GM18867 (cell line): ENCODE results near the gene TMEM8B.

Experiments used
- ATAC-seq: cut with Tn5 transposase; IDR thresholded peaks from one replicate; pipeline ENCODE4 v1.9.1; 2021; ENCODE audit warnings: mild to moderate bottlenecking, moderate library complexity; ENCODE audit not compliant: unreplicated experiment

Gene TMEM8B

DNA sequence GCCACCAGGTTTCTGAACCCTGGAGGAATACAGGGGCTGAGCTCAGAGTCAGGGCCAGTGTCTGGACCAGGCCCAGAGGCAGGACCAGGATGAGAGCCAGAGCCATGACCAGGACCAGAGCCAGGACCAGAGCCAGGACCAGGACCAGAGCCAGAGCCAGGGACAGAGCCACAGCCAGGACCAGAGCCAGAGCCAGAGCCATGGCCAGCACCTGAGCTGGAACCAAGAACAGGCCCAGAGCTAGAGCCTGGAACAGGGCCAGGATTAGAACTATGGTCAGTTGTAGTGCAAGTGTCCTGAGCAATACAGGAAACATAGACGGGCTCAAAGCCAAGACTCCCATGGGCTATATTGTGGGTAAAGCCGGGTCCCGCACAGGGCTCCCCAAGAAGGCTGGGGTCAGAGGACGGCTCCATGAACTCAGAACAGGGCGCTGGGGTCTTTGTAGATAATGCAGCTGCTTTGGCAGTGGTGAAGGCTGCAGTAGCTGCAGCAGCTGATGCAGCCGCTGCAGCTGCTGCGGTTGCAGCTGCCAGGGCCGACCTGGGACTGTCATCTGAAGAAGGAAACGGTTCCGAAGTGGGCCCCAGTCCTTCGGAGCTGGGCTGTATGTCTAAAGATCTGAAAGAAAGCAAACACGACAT is 17.5 kb upstream of the TMEM8B start:
- ATAC-seq, result no peak

- ATAC-seq, result peak; percentile 59
Observed at GRCh38 chr9:35812025-35812602, 16.9 kb upstream of the TMEM8B start, which contains the start of gene SPAG8. SPAG8 (minus strand) TSS chr9:35812262; CDS start chr9:35812147, 115 bp downstream.

GRCh38 chr9:35813434-35814105 is 15.5 kb upstream of the TMEM8B start:
- no peak for ATAC-seq

- peak; percentile 24 for ATAC-seq
Observed at GRCh38 chr9:35814106-35814840, 14.8 kb upstream of the TMEM8B start.

DNA sequence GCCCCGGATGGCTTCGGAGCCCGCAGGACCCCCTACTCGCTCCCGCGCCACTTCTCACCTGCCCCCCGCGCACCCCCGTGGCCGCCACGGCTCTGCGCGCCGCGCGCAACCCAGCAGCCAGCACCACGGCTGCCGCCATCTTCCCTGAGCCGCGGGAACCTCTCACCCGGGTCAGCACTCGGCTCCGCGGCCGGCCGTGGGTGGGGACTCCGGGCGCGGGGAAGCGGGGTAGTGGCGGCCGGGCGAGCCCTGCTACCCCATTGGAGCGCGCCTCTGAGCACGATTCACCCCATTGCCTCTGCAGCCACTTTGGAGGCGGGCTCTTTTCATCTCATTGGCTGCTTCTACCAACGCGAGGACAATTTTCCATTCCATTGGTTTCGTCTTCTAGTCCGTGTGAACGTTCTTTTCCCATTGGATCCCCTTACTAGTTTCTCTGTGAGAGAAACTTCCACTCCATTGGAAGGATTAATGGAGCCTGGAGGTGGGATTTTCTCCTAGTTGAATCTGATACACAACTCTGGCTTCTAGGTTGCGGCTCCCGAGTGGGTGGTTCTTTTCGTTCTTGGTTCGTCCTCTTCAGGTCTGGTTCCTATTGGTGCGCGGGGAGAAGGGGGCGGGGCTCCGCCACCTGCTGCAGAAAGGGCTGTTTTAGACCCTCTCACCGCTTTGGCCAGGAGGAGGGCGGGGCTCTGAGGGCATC is 14.0 kb upstream of the TMEM8B start, which contains the start of gene HINT2:
TSS of gene HINT2 (minus strand) at position 202 of the 703 bp plus-strand sequence. CDS start at position 139, 63 bp downstream.
- ATAC-seq, result peak; percentile 73

GRCh38 chr9:35816708-35817107 is 12.3 kb upstream of the TMEM8B start:
- ATAC-seq, result no peak

DNA sequence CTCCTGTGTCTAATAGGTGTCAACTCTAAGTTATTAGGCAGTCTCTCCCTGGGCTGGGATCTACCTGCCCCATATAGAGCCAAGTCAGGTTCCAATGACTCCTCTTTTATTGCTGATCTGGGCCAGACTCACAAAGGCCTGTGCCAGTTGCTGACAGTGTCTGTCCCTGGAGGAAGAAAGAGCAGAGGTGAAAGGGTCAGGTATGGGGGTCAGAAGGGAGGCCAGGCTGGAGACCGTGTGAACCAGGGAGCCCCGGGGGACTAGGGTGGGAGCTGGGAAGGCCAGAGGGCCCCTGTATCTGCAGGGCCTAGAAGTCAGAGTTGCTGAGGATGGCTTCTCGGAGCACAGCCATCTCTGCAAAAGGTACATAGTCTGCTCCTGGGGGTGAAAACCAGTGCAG is 10.7 kb upstream of the TMEM8B start:
- no peak for ATAC-seq

GRCh38 chr9:35820076-35820475 is 9.0 kb upstream of the TMEM8B start:
- ATAC-seq, result no peak

GRCh38 chr9:35822926-35823325 is 6.1 kb upstream of the TMEM8B start:
- no peak for ATAC-seq

- no peak for ATAC-seq
Observed at GRCh38 chr9:35826071-35826701, 2.8 kb upstream of the TMEM8B start.

DNA sequence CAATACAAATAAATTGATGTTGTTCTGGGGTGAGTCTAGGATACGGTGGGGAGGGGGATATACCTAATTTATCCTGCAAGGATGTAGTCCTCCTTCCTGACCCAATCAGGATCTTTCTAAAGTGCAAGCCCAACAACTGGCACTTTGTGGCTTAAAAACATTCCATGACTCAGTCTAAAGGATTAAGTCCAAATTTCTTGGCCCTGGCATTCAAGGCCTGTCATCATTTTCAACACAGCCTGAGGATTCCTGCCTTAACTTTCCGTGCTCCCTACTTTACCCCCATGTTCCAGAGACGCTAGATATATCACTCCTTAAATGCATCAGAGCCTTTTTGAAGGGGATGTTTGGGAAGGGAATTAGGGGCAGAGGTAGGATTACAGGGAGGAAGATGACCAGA is 1.5 kb upstream of the TMEM8B start:
- no peak for ATAC-seq

- ATAC-seq, result no peak
Observed at GRCh38 chr9:35828716-35829083, 328 bp upstream of the TMEM8B start, which contains the start of gene FAM221B. FAM221B (minus strand) TSS chr9:35828732; CDS start chr9:35826161, 2,571 bp downstream.

DNA sequence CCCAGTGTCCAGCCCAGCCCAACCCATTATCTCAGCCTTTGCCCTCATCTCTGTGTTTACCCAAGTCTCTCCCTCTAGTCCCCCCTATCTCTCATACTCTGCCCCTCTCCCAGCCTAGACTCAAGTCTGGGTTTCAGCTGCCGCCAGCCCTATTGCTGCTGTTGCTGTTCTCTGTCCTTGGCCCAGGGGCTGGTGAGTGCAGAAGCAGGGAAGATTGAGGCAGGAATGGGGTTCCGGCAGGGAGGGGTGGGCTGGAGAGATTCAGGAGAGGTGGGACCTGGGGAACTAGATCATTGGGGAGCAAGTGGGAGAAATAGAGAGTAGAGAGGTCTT is 702 bp downstream of the TMEM8B start:
- no peak for ATAC-seq

GRCh38 chr9:35831040-35831439 is 2.0 kb downstream of the TMEM8B start:
- ATAC-seq, result no peak

DNA sequence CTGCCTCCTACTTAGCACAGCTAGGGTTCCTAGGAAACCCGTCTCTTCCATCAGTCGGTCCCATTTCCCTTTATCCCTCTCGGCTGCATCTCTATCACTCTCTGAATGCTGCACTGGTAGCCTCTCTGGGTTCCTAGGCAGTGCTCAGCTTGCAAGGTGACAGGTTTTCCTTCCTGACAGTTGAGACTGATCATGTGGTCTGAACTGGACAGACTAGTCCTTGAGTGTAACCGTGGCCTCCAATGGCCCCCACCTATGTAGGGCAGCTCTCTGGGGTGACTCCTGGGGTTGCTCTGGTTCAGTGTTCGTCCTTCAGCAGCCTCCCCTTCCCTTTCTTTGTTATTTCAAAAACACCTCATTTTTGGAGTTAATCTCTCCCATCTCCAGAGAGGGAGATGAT is 3.8 kb downstream of the TMEM8B start:
- ATAC-seq, result no peak

- no peak for ATAC-seq
Observed at GRCh38 chr9:35834260-35835215, 5.5 kb downstream of the TMEM8B start.

- ATAC-seq, result no peak
Observed at GRCh38 chr9:35835216-35835632, 6.2 kb downstream of the TMEM8B start.

GRCh38 chr9:35835766-35836165 is 6.7 kb downstream of the TMEM8B start:
- no peak for ATAC-seq

DNA sequence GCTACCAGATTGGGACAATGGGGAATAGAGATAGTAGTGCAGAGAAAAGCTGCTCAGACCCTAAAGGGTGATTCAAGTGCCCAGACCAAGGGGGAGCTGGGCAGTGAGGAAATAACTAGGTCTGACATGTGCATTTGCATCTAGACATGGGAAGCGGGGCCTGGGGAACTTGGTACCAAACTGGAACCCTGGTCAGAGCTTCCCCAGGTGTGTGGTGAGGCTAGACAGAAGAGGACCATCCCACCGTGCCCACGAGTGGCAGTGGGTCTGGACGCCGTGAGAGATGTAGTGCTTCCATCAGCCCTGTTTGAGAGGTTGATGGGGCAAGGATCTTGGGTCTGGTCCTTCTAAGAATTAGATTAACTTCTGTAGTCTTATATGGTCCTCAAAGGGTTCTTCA is 7.6 kb downstream of the TMEM8B start:
- no peak for ATAC-seq
